Stimulated activated CD4-positive, alpha-beta T cell treated with anti-CD3 and anti-CD28 coated beads, Interleukin-2, amount 100 ng/mL, for 48 hours (primary cell): ENCODE measurements around the gene RAPGEF5.

ENCODE experiments used
- DNase-seq, 2 donors: peaks; one replicate each; pipeline ENCODE4 v3.0.0-alpha.2; 2020

The RAPGEF5 gene, protein sequence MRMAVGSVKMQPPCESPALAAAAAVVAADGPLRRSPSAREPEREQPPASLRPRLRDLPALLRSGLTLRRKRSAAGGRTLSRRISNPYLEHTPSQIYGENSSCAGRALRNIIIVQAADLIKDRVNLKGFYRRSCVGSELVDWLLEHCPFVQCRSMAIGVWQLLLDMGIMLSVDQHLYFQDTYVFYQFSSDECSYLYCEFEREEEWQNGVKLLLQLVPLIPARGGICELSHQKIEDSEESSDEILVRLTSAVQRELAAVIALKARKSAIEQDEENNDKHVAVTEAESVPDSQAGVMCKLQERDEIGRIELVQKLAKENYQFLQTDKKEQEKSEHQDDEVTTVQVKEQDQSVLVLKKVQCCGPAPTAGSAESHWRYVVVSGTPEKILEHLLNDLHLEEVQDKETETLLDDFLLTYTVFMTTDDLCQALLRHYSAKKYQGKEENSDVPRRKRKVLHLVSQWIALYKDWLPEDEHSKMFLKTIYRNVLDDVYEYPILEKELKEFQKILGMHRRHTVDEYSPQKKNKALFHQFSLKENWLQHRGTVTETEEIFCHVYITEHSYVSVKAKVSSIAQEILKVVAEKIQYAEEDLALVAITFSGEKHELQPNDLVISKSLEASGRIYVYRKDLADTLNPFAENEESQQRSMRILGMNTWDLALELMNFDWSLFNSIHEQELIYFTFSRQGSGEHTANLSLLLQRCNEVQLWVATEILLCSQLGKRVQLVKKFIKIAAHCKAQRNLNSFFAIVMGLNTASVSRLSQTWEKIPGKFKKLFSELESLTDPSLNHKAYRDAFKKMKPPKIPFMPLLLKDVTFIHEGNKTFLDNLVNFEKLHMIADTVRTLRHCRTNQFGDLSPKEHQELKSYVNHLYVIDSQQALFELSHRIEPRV

DNA sequence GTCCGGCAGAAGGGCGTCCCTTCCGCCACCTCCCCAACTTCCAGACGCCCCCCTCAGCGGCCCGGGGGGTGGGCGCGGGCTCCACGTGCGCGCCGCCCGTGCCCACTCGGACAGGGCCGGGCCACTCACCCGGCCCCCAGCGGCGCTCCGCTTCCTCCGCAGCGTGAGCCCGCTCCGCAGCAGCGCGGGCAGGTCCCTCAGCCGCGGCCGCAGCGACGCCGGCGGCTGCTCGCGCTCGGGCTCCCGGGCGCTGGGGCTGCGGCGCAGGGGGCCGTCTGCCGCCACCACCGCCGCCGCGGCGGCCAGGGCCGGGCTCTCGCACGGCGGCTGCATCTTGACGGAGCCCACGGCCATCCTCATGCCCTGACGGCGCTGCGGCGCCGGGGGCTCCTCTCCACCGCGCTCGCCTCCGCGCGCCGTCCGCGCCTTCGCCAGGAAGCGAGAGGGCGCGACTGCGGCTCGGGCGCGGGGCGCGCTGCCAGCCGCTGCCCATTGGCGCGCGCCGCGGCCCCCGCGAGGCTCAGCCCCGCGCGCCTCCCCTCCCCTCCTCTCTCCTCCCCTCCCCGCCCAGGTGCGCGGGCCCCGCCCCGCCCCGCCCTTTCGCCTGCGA lies at the start of gene RAPGEF5:
TSS of gene RAPGEF5 (minus strand) at position 454 of the 610 bp plus-strand sequence. CDS start at position 360, 94 bp downstream.
- no peak for DNase-seq

DNA sequence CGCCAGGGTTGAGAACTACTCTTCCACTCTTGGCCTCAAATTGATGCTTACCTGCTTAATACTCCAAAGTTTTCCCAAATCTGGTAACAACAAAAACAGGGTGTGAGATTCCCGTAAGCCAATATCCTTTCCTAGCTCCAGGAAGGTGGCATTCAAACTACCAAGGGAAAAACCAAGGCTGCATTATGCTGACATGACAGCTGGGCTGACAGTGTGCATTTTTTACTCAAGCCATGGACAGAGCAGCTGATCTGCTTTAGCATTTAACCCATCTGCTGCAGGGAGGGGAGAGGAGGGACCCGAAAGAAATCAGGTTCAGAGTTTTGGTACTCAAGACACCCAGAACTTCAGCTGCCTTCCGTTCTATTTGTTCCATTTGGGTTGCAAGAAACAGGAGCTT lies 49.8 kb upstream of the RAPGEF5 start:
- no peak for DNase-seq

DNA sequence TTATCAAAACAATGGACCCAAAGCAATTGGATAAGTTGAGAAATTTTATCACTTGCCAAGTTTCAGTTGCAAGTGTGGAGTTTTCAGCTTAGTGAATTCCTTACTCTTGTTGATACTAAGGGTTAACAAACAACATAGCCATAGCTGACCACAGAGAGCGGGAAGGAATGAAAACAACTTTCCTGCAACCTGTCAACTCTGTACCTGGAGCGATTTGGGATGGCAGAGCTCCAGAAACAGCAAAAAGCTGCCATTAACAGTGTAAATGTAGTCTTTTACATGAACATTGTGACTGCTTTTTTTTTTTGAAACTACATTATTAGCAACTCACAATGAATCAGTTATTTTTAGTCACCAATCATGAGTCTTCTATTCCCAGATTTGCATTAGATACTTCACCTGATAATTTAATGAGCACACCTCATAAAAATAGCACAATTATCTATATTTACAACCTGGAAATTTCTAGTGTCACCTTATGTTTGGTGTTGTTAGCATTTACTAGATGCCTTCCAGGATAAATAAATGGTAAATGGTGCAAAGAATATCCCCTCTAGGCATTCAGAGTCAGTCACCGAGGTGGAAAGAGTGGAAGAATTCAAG lies 47.6 kb upstream of the RAPGEF5 start:
- DNase-seq = no peak

DNA sequence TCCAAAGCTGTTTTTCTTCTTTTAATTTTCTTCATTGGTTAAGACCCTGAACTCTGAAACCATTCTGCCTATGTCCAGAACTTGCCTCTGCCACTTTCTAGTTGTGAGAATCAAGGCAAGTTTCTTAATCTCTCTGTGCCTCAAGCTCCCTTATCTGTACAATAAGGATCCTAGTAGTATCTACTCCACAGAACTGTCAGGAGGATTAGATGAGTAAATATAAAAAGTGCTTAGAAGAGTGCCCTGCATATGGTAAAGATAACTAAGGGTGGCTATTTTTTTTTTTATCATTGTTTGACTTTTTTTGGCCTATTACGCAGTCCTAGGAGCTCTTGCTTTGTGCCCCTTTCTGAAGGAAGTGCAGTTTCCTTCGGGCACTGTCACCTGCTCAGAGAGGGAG lies 46.4 kb upstream of the RAPGEF5 start:
- no peak for DNase-seq

DNA sequence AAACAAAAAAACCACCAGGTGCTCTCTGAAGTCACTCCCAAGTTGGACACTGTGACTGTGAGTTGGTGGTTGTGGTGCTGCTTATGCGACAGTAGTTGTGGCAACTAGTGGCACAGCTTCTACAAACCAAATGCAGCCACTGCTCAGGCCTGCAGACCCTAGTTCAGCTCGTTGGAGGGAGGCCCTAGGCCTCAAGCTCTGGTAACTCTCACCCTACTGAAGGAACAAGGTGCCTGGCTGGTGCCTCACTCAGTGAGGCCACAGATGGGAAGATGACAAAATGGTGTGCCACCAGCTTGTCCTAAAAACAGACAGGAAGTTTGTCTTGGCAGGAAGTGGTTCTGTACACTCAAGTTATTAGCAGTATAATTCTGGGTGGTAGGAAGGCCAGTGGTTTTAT lies 45.3 kb upstream of the RAPGEF5 start:
- no peak for DNase-seq

DNA sequence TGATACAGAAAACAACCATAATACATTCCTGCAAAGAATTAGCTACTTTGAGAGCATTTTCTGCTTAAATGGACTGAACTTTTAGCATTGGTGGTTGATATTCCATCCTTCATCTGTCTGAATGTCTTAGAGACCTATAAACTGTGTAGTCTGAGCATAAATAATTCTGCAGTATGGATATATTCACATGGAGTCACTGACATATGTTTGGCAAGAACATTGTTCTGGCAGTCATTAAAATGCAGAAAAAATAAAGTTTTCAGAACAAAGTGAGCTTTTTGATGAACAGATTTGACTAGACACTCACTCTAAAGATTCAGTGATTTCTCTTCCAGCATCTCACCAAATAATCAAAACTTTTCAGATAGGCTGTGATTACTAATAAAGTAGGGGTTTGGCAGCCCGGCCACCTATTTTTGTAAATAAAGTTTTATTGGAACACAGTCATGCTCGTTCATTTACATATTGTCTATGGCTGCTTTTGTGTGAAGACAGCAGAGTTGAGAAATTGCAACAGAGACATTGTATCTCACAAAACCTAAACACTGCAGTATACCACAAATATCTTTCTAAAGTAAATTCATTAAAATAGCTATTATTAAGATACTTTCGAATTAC lies 44.1 kb upstream of the RAPGEF5 start:
- no peak for DNase-seq

DNA sequence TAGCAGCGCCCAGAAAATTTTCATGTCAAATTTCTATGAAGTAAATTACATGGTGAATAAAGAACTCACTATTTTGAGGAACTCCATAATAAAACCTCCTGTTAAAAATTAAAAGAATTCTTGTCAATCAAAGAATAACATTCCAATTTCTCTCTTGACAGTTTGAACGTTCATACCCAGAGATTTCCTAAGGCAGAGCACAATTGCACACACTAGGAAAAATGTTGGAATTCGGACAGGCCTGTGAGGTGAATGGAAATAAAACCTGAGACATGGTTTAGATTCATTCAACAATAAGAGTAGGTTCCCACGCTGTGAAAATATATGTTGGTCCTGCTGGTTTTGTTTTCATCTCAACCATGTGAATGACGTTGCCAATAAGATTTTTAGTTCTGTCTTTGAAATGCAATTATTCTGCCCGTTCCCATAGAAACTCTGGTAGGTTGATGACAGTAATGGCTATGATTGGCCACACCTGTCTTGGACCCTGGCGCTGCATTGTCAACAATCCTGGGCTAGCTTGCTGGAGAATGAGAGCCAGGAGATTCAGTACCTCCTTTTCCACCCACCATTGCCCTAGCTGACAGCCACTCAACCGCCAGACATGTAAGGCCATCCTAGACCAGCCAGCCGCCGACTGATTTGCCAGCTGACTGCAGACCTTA lies 43.3 kb upstream of the RAPGEF5 start:
- no peak for DNase-seq

DNA sequence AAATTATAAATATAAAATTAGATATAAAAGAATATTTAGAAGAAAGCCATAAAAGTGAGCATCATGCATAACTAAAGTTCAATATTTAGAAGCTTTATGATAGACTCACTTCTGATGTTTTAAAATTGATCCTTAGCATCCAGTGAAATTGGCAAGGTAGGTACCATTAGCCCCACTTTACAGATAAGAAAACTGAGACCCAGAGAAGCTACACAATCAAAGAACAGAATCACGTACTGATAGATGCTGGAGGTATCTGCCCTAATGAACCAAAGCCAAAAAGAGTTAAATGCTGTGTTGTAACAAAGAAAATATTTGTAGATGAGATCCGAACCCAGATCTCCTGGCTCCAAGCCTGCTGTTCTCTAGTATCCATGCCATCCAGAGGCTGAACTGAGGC lies 42.6 kb upstream of the RAPGEF5 start:
- DNase-seq = no peak

DNA sequence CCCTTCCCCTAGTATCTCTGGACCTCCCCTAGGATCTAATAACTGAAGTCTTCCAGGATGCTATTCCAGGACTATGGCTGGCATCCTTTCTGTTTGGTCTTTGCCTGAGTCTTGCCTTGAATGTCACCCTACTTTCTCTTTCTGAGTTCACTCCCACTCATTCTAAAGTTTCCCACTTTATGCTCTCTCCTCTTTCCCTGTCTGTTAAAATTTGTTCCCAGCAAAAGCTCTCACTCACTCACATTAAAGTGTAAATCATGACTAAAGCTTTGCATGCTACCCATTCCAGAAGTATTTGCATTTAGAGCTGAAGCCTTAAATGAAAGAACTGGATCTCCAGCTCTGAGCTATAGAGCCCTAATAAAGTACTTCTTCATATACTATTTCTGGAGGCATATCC lies 42.1 kb upstream of the RAPGEF5 start:
- no peak for DNase-seq

DNA sequence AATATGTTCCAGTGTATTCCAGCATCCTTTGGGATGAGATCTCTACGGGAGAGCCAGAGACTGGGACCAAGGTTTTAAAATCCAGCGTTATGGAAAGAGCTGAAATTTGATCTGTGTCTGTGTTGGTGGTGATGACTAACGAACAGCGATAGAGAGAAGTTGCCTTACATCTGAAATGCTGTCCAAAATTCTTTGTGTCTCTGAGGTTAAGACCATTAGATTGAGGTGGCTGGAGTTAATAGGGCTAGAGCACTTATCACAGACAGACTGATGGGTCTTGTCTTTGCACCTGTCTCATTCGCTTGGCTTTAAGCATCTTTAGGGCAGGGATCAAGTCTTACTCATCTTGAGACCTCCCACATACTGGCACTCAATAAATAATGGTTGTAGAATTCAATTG lies 41.0 kb upstream of the RAPGEF5 start:
- DNase-seq = no peak

DNA sequence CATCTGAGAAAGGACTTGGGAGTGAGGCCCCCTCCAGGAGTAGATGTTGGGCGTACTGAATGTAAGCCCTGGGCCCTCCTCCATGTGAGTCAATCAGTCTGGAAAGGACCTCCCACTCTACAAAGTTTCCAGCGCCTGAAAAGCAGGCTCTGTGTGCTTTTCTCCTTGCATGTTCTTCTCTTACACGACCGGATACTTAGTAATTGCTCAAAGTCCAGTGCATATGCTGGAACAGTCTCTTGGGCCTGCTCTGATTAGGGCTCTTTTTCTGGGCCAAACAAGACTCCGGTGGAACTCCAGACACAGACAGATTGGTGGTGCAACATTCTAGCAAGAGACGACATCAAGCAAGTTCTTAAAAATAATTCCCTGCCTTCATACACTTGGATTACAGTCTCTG lies 38.3 kb upstream of the RAPGEF5 start:
- DNase-seq = no peak

DNA sequence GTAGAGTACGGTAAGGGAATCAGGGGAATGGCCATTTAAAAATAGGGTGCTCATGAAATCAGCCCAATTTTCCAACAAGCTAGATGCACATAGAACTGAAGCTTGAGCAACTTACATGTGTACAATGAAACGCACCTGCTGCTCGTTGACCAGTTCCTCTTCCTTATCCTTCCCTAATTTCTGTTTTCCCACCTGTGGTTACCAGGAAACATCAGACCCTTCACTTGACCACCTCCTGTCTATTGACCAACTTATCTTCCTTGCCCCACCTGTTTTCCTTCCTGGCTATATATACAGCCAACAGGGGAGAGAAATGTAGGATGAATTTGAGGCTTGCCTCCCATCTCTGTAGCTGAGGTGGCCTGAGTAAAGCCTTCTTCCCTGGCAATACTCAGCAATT lies 37.8 kb upstream of the RAPGEF5 start:
- DNase-seq = no peak

DNA sequence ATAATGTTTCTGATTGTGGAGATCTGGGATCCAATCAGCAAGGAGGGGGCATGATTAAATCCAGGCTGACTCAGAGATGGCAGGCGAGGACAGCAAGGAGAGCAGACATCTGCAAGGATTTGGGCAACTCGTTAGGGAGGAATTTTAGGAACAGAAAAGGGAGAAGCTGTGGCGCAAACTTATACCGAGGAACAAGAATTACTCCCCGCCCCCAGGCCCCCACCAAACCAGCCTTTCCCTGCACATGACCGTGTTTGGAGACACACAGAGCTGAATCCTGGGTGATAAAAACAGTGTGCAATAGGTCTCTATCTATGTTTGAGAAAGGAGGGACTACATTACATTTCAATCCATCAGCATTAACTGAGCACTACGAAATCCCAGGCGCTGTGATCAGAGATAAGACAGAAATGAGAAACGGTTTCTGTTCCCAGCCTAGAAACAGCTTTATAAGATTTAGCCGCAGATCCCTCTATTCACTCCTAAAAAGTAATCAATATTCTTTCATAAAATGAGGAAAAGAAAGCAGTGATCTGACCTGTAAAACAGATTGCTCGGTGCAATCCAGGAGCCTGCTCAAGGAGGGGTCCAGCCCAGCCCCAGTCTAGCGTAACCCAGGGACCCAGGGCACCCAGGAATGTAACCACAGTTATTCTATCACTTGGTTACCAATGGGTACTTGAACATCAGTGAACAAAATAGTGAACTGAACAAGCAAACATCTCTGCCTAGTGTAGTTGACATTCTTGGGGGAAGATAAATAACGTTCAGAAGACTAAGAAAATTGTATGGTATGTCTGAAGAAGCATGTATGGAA lies 37.2 kb upstream of the RAPGEF5 start:
- no peak for DNase-seq

DNA sequence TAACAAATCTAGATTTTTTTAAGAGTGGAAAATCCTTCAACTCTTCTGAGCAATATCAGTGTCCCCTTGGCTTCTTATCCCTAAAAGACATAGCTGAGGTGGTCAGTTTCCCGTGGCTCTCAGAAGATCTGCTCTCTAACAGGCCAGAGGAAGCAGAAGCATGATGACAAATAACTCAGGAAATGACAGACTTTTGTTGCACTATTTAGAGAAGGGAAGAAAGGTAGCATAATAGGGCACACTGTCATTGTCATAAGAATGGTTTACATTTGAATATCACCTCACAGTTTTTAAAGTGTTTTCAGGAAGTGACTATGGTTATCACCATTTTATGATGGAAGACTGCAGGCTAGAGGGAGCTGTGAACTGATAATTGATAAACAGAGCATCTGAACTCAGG lies 33.6 kb upstream of the RAPGEF5 start:
- DNase-seq = no peak

DNA sequence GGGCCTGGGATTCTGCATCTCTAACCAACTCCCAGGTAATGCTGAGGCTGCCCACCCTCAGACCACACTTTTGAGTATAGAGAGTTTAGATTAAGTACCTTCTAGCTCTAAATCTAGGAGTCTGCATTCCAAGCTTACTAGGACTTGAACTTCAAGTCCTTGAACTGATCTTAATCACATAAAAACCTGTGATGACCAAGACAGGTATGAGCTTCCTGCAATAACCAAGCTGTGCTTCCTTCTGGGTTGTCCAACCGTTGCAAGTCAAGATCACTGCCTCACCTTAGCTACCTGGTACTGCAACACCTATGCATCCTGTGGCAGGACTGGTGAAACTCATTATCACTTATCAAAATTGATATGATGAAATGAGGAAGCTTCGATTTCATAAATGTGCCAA lies 32.9 kb upstream of the RAPGEF5 start:
- no peak for DNase-seq

DNA sequence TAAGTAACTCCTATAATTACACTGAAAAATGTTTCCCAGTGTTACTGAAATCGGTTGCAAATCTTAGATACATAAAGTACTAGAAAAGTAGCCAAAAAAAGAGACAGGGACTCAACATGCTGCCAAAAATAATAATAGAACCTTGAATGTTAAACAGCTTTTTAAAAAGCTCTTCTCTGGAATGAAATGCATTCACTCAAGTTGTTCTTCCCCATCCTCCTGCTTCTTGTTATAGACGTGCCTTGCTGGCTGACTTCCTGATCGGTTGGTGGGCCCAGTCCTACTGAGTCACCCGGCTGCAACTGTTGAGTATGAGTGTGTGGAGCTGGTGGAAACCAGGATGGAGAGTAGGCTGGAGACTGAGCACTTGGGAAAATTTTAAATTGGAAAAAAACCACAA lies 30.6 kb upstream of the RAPGEF5 start:
- no peak for DNase-seq

DNA sequence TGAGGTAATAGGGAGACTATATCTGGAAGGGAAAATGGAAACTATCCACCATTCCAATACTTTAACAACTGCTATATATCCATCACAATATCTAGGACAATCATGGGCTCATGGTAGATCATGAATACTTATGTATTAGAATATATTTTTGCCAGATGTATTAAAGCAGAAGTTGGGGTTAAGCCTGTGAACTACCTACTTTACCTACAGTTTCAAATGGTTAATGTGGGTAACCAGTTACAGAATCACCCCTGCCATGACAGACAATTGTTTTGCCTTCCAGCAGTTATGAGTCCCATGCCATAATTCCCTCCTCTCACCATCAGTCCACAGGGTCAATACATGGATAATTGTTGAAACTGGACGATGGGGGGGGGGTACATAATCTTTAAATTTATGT lies 29.9 kb upstream of the RAPGEF5 start:
- no peak for DNase-seq

DNA sequence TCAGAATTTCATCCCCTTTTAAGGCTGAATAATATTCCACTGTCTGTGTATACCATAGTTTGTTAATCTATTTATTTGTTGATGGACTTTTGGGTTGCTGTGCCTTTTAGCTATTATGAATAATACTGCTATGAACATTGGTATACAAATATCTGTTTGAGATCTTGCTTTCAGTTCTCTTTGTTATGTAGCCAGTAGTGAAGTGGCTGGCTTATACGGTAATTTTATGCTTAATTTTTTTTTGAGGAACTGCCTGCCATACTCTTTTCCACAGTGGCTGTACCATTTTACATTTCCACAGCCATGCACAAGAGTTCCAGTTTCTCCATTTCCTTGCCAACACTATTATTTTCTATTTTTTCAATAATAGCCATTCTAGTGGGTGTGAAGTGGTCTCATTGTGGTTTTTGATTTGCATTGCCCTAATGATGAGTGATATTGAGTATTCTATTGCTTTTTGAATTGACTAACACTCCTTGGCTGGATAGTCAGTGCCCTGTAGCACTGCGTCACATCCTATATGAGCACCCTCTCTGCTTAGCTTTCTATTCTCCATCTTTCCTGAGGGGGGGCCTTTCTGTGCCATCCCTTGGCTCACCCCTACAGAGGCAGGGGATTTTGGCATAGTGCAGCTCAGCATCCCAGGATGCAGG lies 29.4 kb upstream of the RAPGEF5 start:
- no peak for DNase-seq

DNA sequence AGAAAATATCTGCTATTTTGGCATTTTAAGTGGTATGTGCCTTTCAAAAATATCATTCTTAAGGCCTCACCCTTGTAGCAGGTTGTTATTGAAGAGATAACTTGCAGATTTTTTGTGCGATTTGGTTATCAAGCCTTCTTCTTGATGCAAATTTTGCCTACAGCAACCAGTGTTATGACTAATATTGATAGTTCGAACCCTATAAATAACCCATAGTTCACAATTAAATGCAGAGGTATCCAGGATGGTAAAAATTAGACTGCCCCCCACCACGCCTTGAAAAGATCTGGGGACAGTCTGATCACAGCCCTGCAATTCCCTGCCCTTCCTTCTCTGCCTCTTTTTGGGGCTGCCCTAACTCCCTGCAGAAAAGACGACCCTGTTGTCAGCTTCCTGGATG lies 28.4 kb upstream of the RAPGEF5 start:
- DNase-seq = no peak

DNA sequence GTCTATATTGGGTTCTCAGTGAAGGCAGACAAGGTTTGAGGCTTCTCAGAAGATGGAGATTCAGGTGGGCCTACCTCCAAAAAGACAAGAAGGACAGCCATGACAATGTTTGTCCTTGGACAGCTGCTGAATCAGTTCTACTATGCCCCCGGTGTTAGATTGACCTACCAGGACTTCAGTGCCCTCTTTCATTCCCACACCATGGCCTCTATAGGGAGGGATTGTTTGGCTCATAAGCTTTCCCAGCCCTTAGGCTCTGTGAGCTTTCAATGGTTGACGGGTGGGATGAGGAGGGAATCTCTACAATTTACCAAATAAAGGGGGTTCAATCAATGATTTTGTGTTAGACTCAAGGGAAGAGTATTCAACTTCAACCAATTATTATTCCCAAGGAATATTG lies 23.4 kb upstream of the RAPGEF5 start:
- no peak for DNase-seq
